MCF 10A (cell line): ENCODE measurements around the gene KRTAP10-6. TPM values are rescaled to one million over a fixed set of nuclear protein-coding genes. Genes with fewer than 3 reads are reported as not detected.
"Not testable (repeated sequence)": the region's sequence is repeated elsewhere in the genome, so short reads cannot be mapped to it uniquely, and the experiment has no call there.

Source experiments
- BruUV-seq: library from RNA; stranded (reverse); fragments of 400-500 nt; replicated peaks from 2 replicates; lab custom pipeline; 2021; lab: Mats Ljungman, UMichigan
- CTCF ChIA-PET: fragments of 300-600 bp; sonication (Branson Sonifier 250); formaldehyde crosslinking; extraction: SDS; loops from one replicate; lab custom pipeline; 2021; ENCODE audit warnings: antibody characterized with exemption, inconsistent platforms; lab: Yijun Ruan, JAX
- POLR2A ChIA-PET: fragments of 300-600, 350-650 bp; sonication (Branson Sonifier 250); formaldehyde crosslinking; extraction: SDS; loops from one replicate; lab custom pipeline; 2020; ENCODE audit warnings: antibody characterized with exemption, inconsistent platforms; lab: Yijun Ruan, JAX
- DNase-seq: peaks from one replicate; pipeline ENCODE4 v3.0.0-alpha.2; 2018; ENCODE audit not compliant: unreplicated experiment
- H3K27ac Mint-ChIP-seq: one replicate; pipeline ENCODE4 v1.8.0; 2022; ENCODE audit warnings: mild to moderate bottlenecking, low read depth, mixed read lengths; ENCODE audit not compliant: unreplicated experiment
- H3K27me3 Mint-ChIP-seq: one replicate; pipeline ENCODE4 v1.8.0; 2022; ENCODE audit warnings: mixed read lengths; ENCODE audit not compliant: insufficient read depth, unreplicated experiment
- H3K36me3 Mint-ChIP-seq: one replicate; pipeline ENCODE4 v1.8.0; 2022; ENCODE audit warnings: mild to moderate bottlenecking, moderate library complexity, mixed read lengths; ENCODE audit not compliant: insufficient read depth, unreplicated experiment
- H3K4me1 Mint-ChIP-seq: one replicate; pipeline ENCODE4 v1.8.0; 2022; ENCODE audit warnings: mixed read lengths; ENCODE audit not compliant: insufficient read depth, unreplicated experiment
- H3K4me3 Mint-ChIP-seq: one replicate; pipeline ENCODE4 v1.8.0; 2022; ENCODE audit warnings: mild to moderate bottlenecking, moderate library complexity, mixed read lengths; ENCODE audit not compliant: unreplicated experiment
- H3K9me3 Mint-ChIP-seq: one replicate; pipeline ENCODE4 v1.8.0; 2022; ENCODE audit warnings: mixed read lengths; ENCODE audit not compliant: unreplicated experiment
- CTCF ChIP-seq: fragments of 200-600 bp; IDR thresholded peaks from one replicate; pipeline ENCODE4 v1.8.0; 2022; ENCODE audit warnings: antibody characterized with exemption, mild to moderate bottlenecking; ENCODE audit not compliant: unreplicated experiment
- intact Hi-C: fragments of 100-400 bp; cut with micrococcal nuclease; formaldehyde crosslinking; loops from 2 replicates; pipeline ENCODE4 v1.14.1; 2022
- total RNA-seq: library from RNA; stranded (reverse); gene quantifications from 2 replicates; pipeline ENCODE4 v1.2.3, GENCODE V29; 2022

Gene KRTAP10-6
- total RNA-seq, 1 experiment from 2014 or later, result not detected

- Mint-ChIP-seq H3K27me3 (peaks cover 21% of the 10 kb centered on the region), H3K4me1 (no peaks in the 10 kb centered on the region), H3K4me3 (no peak overlapping the region), H3K9me3 (peaks cover 37% of the 10 kb centered on the region), H3K27ac (no peak overlapping the region), H3K36me3 (no peaks in the 10 kb centered on the region)
- DNase-seq, result no peak
- intact Hi-C loops, result no loop called here
- no peak for TF ChIP-seq CTCF
- POLR2A ChIA-PET, result no interaction called here
- CTCF ChIA-PET, result no interaction called here
- BruUV-seq, result no TSS peak
Observed at GRCh38 chr21:44630440-44630839, 38.1 kb upstream of the KRTAP10-6 start.

- peaks cover 49% of the 10 kb centered on the region for H3K9me3 Mint-ChIP-seq
- no peaks in the 10 kb centered on the region for H3K4me1 Mint-ChIP-seq
- intact Hi-C loops, result no loop called here
- BruUV-seq, result no TSS peak
- no peak overlapping the region for H3K4me3 Mint-ChIP-seq
- H3K27me3 Mint-ChIP-seq, result peaks cover 8% of the 10 kb centered on the region
- no peaks in the 10 kb centered on the region for H3K36me3 Mint-ChIP-seq
- POLR2A ChIA-PET, result no interaction called here
- no peak for DNase-seq
- no peak overlapping the region for H3K27ac Mint-ChIP-seq
- no peak for TF ChIP-seq CTCF
- CTCF ChIA-PET, result no interaction called here
Observed at GRCh38 chr21:44628707-44629391, 36.5 kb upstream of the KRTAP10-6 start.

- POLR2A ChIA-PET, H3K4me1 Mint-ChIP-seq, intact Hi-C loops, CTCF ChIA-PET, H3K27ac Mint-ChIP-seq, H3K36me3 Mint-ChIP-seq, H3K4me3 Mint-ChIP-seq, H3K27me3 Mint-ChIP-seq, DNase-seq, BruUV-seq: not testable (repeated sequence)
- peaks cover 50% of the 10 kb centered on the region for H3K9me3 Mint-ChIP-seq
Observed at GRCh38 chr21:44627831-44628233, 35.5 kb upstream of the KRTAP10-6 start.

GRCh38 chr21:44627181-44627822, 35.0 kb upstream of the KRTAP10-6 start:
- CTCF ChIA-PET, H3K36me3 Mint-ChIP-seq, H3K4me3 Mint-ChIP-seq, POLR2A ChIA-PET, H3K4me1 Mint-ChIP-seq, BruUV-seq, H3K27ac Mint-ChIP-seq, intact Hi-C loops, H3K27me3 Mint-ChIP-seq, DNase-seq: not testable (repeated sequence)
- H3K9me3 Mint-ChIP-seq, result peaks cover 55% of the 10 kb centered on the region

GRCh38 chr21:44626673-44627143, 34.4 kb upstream of the KRTAP10-6 start, which contains the start of gene KRTAP10-9:
Gene KRTAP10-9 (plus strand): TSS chr21:44627093. CDS start chr21:44627172, 79 bp downstream.
- CTCF ChIA-PET, result no interaction called here
- no peak within 1 kb of the TSS for H3K27ac Mint-ChIP-seq
- no TSS peak for BruUV-seq
- H3K36me3 Mint-ChIP-seq, result no peaks in the 10 kb centered on the region
- intact Hi-C loops, result no loop called here
- TF ChIP-seq CTCF, result no peak
- no peak within 1 kb of the TSS for H3K4me3 Mint-ChIP-seq
- H3K27me3 Mint-ChIP-seq, result no peaks in the 10 kb centered on the region
- H3K4me1 Mint-ChIP-seq, result no peaks in the 10 kb centered on the region
- POLR2A ChIA-PET, result interaction anchor here (0.5 kb wide), 1 partner anchor 22 kb away, joined by 3 read pairs; no protein-coding TSS in a partner anchor
- DNase-seq, result no peak
- peaks cover 51% of the 10 kb centered on the region for H3K9me3 Mint-ChIP-seq
